NCI-H1105 treated with DMSO at 0.1 percent for 48 hours (cell line): ENCODE results near the gene FKBP1A.
"Not testable (repeated sequence)": the region's sequence is repeated elsewhere in the genome, so short reads cannot be mapped to it uniquely, and the experiment has no call there.

ENCODE experiments used
- DNase-seq: peaks from one replicate; lab custom pipeline; 2025; lab: John Stamatoyannopoulos, UW

The FKBP1A gene

DNA sequence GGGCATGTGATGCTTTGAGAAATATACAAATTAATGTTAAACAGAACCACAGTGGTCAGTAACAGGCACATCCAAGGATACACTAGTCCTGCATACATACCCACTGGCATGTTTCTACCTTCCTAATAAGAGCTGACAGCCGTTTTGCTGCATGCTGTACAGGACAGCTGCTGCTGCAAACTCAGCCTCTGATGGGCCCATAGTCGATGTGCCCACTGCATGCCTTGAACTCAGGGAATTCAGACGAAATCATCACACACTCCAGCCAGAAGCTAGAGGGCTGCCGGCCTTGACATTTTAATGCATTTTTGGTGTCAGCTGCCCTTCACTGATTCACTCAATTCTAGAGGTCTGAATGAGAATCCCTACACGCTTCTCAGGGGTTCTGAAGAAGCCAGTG lies 29.3 kb downstream of the FKBP1A start:
- no peak for DNase-seq

DNA sequence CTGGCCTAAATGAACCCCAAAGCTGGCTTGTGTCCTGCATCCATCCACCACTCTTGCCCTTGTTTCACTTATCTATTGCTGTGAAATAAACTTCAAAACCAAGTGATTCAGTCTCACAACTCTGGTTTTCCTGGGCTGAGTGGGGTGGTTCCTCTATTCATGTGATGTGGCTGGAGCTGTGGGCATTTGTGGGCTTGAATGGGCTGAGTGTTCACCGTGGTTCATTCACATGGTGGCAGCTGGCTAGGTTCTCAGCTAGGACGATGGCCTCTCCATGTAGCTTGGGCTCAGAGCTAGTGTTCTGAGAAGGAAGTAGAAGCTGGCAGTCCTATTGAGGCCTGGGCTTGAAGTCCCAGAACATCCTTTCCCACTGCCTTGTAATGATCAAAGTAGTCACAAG lies 30.4 kb downstream of the FKBP1A start:
- no peak for DNase-seq

DNA sequence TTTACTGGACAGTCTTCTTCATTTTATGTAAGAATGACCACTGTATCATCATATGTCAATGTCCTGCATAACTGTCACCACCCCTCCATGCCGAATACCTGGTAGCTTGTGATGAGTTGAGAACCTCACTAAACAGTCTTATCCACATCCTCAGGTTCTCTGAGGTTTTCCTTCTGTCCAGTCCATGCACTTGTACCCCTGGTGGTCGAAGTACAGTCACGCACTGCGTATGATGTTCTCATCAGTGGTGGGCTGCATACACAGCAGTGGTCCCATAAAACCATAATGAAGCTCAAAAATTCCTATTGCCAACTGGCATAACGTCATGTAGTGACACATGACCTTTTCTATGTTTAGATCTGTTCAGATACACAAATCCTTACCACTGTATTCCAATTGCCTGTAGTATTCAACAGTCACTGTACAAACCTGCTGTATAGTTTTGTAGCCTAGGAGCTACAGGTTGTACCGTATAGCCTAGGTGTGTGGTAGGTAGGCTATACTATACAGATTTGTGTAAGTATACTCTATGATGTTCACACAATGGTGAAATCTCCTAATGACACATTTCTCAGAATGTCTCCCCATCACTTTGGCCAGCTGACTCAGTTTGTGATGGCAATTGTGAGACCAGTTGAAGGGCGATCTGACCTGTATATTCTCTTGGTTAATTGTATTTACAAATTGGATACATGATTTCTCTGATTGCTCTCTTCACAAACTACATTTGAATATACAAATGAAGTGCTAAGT lies 32.6 kb downstream of the FKBP1A start:
- no peak for DNase-seq

DNA sequence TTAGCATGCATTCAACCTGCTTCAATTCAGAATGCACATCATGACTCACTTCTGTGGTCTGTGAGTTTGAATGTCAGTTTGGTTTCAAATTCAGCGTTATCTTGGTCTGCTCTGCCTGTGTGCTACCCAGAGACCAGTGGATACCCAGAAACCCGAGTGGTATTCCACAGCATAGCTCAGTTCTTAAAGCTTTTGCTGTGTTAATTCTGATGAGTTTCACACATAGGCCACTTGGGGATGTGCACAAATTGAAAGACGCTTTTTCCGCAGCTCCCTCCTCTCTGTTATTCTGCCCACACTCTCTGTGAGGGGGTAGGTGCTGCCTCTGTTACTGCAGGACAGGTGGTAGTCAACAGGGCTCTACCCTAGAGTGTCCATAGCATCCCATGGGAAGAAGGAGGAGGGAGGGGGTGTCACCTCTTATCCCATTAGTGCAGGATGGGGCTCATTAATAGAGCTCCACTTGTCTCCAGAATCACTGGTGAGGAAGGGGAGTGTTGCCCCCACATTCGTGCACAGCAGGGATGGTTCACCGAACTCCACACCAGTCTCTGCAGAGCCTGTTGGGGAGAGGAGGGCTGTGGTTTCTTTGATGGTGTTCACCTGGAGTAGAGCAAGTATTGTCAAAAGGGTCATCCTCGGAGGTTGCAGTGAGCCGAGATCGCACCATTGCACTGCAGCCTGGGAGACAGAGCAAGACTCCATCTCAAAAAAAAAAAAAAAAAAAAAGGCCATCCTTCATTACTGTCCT lies 34.8 kb downstream of the FKBP1A start:
- no peak for DNase-seq

DNA sequence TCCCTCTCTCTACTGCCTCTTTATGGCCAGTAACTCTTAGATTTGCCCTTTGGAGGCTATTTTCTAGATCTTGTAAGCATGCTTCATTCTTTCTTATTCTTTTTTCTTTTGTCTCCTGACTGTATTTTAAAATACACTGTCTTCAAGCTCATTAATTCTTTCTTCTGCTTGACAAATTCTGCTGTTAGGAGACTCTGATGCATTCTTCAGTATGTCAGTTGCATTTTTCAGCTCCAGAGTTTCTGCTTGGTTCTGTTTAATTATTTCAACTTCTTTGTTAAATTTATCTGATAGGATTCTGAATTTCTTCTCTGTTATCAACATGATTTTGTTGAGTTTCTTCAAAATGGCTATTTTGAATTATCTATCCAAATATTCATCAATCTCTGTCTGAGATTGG lies 38.9 kb downstream of the FKBP1A start:
- no peak for DNase-seq

DNA sequence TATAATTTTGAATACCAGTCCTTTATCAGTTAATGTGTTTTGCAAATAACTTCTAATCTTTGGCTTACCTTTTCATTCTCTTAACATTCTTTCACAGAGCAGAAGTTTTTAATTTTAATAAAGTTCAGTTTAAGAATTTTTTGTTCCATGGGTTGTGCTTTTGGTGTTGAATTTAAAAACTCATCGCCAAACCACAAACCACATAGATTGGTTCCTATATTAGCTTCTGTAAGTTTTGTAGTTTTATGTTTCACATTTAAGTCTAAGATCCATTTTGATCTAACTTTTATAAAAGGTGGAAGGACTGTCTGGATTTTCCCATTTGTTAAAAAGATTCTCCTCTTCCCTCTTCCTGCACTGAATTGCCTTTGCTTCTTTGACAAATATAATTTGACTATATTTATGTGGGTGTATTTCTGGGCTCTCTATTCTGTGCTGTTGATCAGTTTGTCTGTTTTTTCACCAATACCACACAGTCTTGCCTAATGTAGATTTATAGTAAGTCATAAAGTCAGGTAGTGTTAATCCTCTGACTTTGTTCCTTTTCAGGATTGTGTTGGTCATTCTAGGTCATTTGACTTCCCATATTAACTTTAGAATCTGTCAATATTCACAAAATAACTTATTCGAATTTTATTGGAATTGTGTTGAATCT lies 46.4 kb downstream of the FKBP1A start:
- DNase-seq, result no peak

DNA sequence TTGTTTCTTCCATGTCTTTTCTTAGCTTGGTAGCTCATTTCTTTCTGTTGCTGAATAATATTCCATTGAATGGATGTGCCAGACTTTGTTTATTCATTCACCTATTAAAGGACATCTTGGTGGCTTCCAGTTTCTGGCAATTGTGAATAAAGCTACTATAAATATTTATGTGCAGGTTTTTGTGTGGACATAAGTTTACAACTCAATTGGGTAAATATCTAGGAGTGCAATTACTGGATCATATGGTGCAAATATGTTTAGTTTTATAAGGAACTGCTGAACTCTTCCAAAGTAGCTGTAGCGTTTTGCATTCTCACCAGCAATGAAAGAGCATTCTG lies 47.1 kb downstream of the FKBP1A start:
- no peak for DNase-seq

DNA sequence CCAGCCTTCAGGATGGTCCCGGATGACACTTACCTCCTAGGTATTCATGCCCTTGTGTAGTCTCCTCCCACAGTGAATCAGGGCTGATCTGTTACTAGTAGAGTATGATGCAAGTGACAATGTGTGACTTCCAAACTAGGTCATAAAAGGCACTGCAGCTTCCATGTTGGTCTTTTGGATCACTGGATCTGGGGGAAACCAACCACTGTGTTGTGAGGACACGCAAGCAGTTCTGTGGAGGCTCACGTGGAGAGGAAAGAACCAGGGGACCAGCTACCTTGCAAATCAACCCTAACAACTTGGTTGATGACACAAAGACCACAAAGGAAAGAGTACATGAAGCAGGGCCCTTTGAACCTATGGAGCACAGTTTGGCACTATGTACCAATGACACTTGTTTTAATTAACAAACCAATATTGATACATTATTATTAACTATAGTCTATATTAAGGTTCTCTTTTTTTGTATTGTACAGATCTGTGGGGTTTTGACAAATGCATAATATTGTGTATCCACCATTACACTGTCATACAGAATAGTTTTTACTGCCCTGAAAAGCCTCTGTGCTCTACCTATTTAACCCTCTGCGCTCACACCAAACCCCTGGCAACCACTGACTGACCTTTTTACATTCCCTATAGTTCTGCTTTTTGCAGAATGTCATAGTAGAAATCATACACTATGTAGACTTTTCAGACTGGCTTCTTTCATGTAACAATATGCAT lies 47.7 kb downstream of the FKBP1A start:
- DNase-seq, result no peak

DNA sequence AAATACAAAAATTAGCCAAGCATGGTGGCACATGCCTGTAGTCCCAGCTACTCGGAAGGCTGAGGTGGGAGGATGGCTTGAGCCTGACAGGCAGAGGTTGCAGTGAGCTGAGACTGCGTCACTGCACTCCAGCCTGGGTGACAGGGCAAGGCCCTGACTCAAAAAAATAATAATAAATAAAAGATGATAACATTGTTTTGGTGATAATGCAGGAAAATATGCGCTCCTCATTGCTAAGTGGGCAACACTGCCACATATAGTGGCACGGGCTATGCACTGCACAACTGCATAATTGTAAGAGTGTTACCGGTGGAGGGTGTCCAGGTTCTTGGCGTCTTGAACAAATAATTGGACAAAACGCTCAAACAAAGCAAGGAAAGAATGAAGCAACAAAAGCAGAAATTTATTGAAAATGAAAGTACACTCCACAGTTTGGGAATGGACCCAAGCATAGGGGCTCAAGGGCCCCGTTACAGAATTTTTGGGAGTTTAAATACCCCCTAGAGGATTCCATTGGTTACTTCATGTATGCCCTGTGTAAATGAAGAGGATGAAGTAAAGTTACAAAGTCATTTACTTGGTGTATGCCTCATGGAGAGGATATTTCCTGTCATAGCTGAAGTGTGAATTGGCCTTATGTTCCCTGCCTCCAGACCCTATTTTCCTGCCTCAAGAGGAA lies 49.3 kb downstream of the FKBP1A start:
- not testable (repeated sequence) for DNase-seq

DNA sequence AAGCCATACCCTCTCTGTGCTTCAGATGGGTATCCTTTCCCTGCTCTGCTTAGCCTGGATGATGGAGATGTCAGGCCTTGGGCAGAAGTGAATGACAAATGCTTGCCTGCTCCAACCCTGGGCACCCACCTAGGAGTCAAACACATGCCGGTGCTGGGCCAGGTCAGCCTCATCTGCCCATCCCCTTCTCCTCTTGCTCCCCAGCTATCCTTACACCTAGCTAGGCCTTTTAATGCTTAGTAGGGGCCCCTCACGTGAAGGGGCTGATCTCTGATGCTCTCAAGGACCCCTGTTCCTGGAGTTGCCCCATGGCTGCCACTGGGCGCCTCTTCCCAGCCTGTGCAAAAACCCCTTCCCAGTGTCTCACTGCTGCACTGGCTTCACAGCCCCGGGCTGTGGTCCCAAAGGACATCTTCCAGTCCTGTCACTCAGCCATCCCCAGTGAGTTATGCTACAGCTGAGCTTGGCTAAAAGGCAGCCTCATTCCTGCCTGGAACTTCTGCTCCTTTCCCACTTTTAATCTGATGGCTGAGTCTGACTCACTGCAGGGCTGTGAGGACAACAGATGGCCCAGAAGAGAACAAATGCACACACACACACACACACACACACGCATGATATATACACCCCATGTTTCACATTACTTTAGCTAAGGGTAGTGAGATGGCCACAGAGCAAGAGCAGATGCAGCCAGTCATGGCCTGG lies 51.1 kb downstream of the FKBP1A start:
- DNase-seq, result no peak

DNA sequence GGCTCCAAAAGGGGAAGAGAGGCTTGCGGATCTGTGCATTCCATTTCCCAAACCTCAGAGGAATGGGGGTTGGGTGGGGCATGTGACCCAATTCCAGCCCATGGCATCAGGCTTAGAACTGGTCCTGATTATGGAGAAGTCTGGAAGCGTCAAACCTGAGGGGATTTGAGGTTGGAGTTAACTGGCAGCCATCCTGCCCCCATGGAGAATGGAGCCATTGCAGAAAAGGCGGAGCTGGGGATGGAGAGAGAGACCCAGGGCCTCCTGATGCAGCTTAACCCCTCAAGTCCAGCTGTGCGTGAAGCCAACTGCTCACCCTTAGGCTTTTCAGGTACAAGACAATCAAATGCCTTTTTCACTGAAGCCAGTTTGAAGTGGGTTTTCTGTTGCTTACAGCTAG lies 54.1 kb downstream of the FKBP1A start:
- DNase-seq, result no peak

DNA sequence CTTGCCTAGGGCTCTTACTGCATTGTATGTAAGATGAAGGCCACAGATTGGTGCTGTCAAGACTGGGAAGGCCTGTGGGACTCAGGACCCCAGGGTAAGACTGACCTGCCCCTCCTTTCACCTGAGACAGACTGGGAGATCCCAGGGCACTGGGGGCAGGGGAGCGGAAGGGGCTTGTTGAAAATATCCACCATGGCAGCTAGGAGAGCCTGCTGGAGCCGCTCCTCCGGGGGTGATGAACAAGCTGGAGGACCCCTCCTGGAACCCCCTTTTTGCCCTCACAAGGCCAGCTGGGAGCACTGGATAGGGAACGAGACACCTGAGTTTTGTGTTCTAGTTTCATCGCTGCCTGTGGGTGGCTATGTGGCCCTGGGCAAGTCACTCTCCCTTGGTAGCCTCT lies 54.8 kb downstream of the FKBP1A start:
- DNase-seq, result no peak

DNA sequence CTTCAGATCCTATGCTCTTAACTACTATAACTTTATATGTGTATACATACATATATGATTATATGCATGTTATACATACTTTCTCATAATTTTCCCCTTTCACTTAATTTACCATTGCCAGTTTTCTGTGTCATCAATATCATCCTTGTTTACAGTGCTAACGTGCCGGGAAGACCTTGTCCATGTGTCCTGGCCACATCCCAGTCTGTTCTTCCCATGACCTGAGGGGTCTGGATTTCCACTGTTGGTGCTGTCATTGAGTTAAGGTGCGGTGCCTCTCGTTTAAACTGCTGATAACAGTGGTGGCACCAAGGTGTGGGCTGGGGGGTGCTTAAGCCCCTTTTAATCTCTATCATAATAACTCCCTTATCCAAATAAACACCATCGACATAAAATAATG lies 55.4 kb downstream of the FKBP1A start:
- no peak for DNase-seq

DNA sequence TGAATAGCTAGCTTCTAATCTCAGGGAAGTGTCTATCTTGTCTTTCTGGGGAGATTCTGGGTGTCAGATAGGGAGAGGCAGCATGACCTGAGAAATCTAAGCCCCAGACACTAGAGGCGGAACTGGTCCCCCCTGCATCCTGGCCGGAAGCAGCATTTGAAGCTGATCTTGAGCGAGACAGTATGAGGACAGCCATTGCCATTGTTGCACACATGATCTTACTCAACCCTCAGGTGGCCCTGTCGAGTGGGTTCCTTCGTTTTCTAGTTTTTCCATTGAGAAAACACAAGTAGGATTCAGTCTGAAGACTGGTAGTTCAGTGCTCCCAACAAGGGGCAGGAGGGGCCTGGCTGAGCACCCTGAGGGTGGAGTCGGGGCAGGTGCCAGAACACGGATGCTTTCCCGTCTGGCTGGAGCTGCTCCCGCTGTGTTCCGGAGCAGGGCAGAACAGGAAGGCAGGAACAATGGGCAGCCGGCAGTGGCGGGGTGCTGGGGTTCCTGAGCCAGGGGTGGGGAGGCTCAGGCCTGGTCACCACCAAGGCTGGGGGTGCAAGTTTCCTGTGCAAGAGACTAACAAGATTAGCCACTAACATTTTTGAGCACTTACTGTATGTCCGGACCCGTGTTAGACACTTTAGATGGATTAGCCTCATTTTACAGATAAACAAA lies 56.0 kb downstream of the FKBP1A start:
- peak; percentile 30 for DNase-seq

DNA sequence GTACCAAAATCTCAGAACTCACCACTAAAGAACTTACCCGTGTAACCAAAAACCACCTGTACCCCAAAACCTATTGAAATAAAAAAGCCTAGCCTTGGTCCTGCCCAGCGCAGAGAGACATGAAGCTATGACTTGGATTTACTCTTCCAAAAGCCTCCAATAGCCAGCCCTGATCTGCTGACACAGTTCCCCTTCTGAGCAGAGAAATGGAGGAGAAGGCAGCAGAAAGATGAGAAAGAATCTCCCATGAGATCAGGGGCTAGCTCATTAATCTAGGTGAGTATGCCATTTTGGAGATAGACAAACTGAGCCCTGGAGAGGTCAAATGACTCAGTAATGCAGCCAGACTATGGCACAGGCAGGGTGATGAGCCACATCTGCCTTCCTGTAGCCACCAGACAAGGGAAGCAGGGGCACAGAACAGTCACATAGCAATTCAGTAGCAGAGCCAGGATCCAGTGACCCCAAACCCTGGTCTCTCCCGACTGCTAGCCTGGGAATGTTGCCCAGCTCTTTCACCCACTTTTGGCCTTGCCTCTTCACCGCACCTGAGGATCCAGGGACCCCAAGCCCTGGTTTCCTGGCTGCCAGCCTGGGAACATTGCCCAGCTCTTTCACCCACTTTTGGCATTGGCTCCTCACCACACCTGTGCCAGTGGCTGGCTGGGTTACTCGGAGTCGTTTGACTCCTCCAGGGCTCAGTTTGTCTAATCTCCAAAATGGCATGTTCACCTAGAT lies 56.7 kb downstream of the FKBP1A start:
- DNase-seq, result peak; percentile 12

DNA sequence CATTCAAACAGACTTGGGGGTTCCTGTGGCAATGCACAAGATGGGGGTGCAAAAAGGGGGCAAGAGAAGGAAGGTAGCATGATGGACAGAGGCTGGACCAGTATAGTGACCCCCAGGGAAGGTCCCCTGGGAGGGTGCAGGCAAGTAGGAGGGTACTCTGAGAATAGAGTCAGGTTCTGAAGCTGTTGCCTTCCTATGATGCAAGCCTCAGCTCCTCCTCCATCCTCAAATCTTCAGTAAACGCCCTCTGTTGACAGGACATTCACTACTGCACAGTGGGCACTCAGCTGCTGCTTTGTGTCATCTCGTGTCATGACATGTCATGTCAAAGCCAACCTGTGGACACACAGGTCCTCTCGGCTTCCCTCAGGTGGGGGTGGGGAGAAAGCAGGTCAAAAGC lies 58.1 kb downstream of the FKBP1A start:
- DNase-seq, result no peak

DNA sequence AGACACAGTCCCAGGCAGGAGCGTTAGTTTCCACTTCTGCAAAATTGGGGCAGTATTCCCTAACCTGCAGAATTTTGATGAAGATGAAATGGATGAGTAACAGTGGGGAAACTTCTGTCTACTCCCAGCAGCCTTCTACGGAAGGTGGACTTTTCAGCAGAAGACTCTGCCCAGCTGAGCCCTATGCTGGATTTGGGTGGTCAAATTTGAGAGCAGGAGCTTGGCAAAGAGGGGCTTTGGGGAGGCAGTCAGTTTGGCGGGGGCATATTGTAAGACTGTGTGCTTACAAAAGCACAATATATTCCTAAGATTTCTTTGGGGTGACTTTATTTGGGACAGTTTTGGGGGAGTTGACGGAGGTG lies 58.5 kb downstream of the FKBP1A start:
- DNase-seq, result no peak

DNA sequence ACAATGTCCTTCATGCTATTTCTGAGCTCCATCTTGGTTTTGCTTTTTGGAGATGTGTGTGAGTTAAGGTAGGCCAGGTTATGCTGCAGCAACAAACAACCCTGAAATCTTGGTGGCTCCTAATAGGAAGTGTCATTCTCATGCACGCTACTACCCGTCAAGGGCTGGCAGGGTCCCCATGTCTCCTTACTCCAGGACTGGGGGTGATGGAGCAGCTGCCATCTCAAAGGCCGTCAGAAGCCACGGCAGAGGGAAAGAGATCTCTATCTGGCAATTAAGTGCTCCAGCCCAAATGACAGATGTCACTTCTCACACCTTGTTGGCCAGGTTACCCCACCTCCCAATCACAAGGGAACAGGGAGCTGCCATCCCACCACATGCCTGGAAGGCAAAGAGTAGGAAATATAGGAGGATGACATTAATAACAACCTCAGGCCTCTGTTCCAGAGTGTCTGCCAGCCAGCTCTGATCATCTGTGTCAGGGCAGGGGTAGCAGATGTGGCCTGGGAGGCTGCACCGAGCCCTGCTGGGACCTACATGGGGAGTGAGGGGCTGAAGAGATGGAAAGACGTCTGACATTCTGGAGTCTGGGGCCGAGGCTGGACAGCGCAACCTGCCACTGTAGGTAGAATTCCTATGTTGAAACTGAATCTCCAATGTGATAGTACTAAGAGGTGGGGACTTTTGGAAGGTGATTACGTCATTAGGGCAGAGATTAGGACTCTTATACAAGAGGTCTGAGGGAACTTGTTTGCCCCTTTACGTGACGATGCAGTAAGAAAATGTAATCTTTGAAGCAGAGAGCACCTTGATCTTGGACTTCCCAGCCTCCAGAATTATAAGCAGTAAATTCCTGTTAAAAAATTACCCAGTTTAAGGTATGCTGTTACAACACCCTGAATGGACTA lies 59.1 kb downstream of the FKBP1A start:
- DNase-seq, result no peak

DNA sequence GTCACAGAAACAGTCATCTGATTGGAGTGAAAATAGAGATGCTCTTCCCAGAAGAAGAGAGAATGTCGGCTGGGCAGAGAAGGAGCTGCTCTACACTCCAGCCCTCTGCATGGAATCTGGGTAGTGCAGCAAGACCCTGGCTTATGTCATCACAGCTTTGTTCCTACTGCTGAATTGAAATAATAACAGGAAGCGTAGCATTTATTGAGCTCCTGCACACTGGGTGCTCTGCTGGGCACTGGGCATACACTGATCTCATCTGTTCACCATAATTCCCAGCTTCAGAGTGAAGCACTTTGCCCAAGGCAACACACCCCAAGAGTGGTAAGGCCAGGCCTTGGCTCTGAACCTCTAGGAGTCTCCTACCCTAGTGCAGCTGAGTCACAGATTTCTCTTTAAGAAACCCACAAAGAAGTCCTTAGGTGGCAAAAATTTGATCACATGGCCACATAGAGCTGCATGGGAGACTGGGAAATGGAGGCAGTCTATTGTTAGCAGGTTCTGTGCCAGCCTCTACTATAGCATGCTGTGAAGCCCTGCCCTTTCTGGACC lies 60.0 kb downstream of the FKBP1A start:
- DNase-seq, result no peak
